DND-41 (cell line): ENCODE measurements around the gene APELA.

ENCODE experiments used
- ATAC-seq: fragments of 200-7000 bp; cut with Tn5 transposase; 3 replicates; pipeline ENCODE4 v1.9.1; 2021; ENCODE audit warnings: low read depth; ENCODE audit not compliant: insufficient read depth
- DNase-seq: peaks from one replicate; pipeline ENCODE4 v3.0.0-alpha.2; 2020
- H2AFZ ChIP-seq: 2 replicates; pipeline ENCODE4 v1.6.0; 2012; ENCODE audit warnings: low read depth, low read length
- H3K27ac ChIP-seq: 2 replicates; pipeline ENCODE4 v1.5.1; 2012; ENCODE audit warnings: low read length, inconsistent platforms
- H3K27me3 ChIP-seq: fragments of 200-600 bp; sonication (generic); 2 replicates; pipeline ENCODE4 v1.6.0; 2012; ENCODE audit warnings: low read length, mild to moderate bottlenecking, inconsistent platforms; ENCODE audit not compliant: insufficient read depth, poor library complexity
- H3K36me3 ChIP-seq: 2 replicates; pipeline ENCODE4 v1.5.1; 2012; ENCODE audit warnings: low read length, inconsistent platforms; ENCODE audit not compliant: insufficient read depth
- H3K4me1 ChIP-seq: 2 replicates; pipeline ENCODE4 v1.5.1; 2012; ENCODE audit warnings: mild to moderate bottlenecking, low read length; ENCODE audit not compliant: insufficient read depth
- H3K4me2 ChIP-seq: 2 replicates; pipeline ENCODE4 v1.6.0; 2012; ENCODE audit warnings: mild to moderate bottlenecking, moderate library complexity, low read length, inconsistent platforms; ENCODE audit not compliant: insufficient read depth
- H3K4me3 ChIP-seq, 2 experiments: fragments of 200-600 bp in 1 of 2; shearing (Covaris generic) in 1 of 2; 2 replicates each; pipeline ENCODE4 v1.5.1; 2012 to 2016; ENCODE audit warnings: inconsistent platforms in 2 of 2, low read length in 2 of 2, mild to moderate bottlenecking in 2 of 2, low read depth in 1 of 2, moderate library complexity in 1 of 2
- H3K79me2 ChIP-seq: 2 replicates; pipeline ENCODE4 v1.6.0; 2012; ENCODE audit warnings: low read length, inconsistent platforms; ENCODE audit not compliant: insufficient read depth
- H3K9ac ChIP-seq: 2 replicates; pipeline ENCODE4 v1.6.0; 2012; ENCODE audit warnings: low read depth, mild to moderate bottlenecking, inconsistent platforms, low read length, moderate library complexity
- H3K9me3 ChIP-seq: 2 replicates; pipeline ENCODE4 v1.5.1; 2012; ENCODE audit warnings: low read length, moderate library complexity, mild to moderate bottlenecking, inconsistent platforms; ENCODE audit not compliant: insufficient read depth, severe bottlenecking
- H4K20me1 ChIP-seq: 2 replicates; pipeline ENCODE4 v1.6.0; 2012; ENCODE audit warnings: low read length; ENCODE audit not compliant: insufficient read depth
- EZH2 ChIP-seq: IDR thresholded peaks from 3 replicates; pipeline ENCODE4 v1.6.1; 2012; ENCODE audit warnings: borderline replicate concordance, low read depth, mild to moderate bottlenecking, moderate library complexity, low read length, inconsistent platforms; ENCODE audit not compliant: severe bottlenecking
- TF ChIP-seq, protein P1 (sequence below): IDR thresholded peaks from 2 replicates; pipeline ENCODE4 v1.5.1; 2012; ENCODE audit warnings: borderline replicate concordance, low read length, moderate library complexity, mild to moderate bottlenecking; ENCODE audit not compliant: poor library complexity, severe bottlenecking; ENCODE audit errors: extremely low read depth

APELA gene

GRCh38 chr4:164880489-164881262 lies 3.7 kb downstream of the APELA start:
- no peak for DNase-seq
- Histone ChIP-seq H2AFZ (no peak overlapping the region), H4K20me1 (no peaks in the 10 kb centered on the region), H3K4me3 (no peak overlapping the region), H3K4me2 (no peak overlapping the region), H3K9ac (no peak overlapping the region), H3K36me3 (no peaks in the 10 kb centered on the region), H3K27ac (no peak overlapping the region), H3K9me3 (no peaks in the 10 kb centered on the region), H3K27me3 (no peaks in the 10 kb centered on the region), H3K4me1 (no peaks in the 10 kb centered on the region), H3K79me2 (no peaks in the 10 kb centered on the region)
- no peak for ATAC-seq
- TF ChIP-seq, protein P1, sequence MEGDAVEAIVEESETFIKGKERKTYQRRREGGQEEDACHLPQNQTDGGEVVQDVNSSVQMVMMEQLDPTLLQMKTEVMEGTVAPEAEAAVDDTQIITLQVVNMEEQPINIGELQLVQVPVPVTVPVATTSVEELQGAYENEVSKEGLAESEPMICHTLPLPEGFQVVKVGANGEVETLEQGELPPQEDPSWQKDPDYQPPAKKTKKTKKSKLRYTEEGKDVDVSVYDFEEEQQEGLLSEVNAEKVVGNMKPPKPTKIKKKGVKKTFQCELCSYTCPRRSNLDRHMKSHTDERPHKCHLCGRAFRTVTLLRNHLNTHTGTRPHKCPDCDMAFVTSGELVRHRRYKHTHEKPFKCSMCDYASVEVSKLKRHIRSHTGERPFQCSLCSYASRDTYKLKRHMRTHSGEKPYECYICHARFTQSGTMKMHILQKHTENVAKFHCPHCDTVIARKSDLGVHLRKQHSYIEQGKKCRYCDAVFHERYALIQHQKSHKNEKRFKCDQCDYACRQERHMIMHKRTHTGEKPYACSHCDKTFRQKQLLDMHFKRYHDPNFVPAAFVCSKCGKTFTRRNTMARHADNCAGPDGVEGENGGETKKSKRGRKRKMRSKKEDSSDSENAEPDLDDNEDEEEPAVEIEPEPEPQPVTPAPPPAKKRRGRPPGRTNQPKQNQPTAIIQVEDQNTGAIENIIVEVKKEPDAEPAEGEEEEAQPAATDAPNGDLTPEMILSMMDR = no peak
- TF ChIP-seq EZH2 = no peak

DNA sequence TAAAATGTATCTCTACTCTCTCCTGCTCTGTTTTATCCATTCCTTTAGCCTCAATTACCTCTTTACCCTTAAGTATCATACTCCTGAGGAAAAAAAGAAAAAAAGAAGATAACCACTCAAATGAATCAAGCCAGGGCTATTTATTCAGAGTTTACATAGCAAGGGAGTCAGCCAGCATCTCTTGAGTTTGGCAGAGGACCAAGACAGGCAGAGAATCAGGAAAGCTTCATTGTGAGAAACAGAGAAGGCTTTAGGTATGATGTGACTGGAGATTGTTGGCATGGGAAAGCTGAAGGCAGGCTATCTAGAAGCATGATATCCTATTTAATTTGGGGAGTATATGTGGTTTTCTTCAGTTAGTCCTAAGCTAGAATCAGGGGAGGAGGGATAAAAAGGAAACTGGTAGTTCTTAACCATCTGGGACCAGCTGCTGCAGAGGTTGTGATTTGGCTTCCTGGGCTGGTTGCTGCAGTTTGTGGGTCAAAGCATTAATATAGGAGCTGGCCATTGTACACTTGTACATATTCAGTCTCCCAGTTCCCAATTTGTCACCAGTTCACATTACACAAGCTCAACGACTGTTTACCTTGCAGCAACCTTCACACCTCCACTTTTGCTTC lies 11.2 kb downstream of the APELA start:
- Histone ChIP-seq H3K36me3 (no peaks in the 10 kb centered on the region), H4K20me1 (no peaks in the 10 kb centered on the region), H3K9me3 (no peaks in the 10 kb centered on the region), H3K4me1 (no peaks in the 10 kb centered on the region), H3K4me2 (no peak overlapping the region), H3K4me3 (no peak overlapping the region), H3K9ac (no peak overlapping the region), H2AFZ (no peak overlapping the region), H3K79me2 (no peaks in the 10 kb centered on the region), H3K27ac (no peak overlapping the region), H3K27me3 (no peaks in the 10 kb centered on the region)
- TF ChIP-seq, protein P1 = no peak
- no peak for TF ChIP-seq EZH2
- DNase-seq (no peak), ATAC-seq (no peak)

- no peak overlapping the region for H3K27ac ChIP-seq
- H3K4me3 ChIP-seq = no peak overlapping the region
- no peaks in the 10 kb centered on the region for H3K9me3 ChIP-seq
- no peak overlapping the region for H2AFZ ChIP-seq
- no peak overlapping the region for H3K4me2 ChIP-seq
- no peaks in the 10 kb centered on the region for H4K20me1 ChIP-seq
- H3K27me3 ChIP-seq = no peaks in the 10 kb centered on the region
- no peaks in the 10 kb centered on the region for H3K79me2 ChIP-seq
- H3K9ac ChIP-seq = no peak overlapping the region
- ATAC-seq (no peak), DNase-seq (no peak)
- H3K4me1 ChIP-seq = no peaks in the 10 kb centered on the region
- H3K36me3 ChIP-seq = no peaks in the 10 kb centered on the region
- TF ChIP-seq EZH2 = no peak
- TF ChIP-seq, protein P1 = no peak
These were observed 13.7 kb downstream of the APELA start for GRCh38 chr4:164890691-164891090.
